AG08395 (cell line): ENCODE results near the gene CDK2AP2.
A peak's percentile ranks its signal among the peaks of the same experiment; 100 is the strongest.
"Not testable (repeated sequence)": the region's sequence is repeated elsewhere in the genome, so short reads cannot be mapped to it uniquely, and the experiment has no call there.

ENCODE experiments used
- DNase-seq: peaks from one replicate; pipeline ENCODE4 v3.0.0; 2012; ENCODE audit warnings: mixed read lengths, low spot score

The CDK2AP2 gene

DNA sequence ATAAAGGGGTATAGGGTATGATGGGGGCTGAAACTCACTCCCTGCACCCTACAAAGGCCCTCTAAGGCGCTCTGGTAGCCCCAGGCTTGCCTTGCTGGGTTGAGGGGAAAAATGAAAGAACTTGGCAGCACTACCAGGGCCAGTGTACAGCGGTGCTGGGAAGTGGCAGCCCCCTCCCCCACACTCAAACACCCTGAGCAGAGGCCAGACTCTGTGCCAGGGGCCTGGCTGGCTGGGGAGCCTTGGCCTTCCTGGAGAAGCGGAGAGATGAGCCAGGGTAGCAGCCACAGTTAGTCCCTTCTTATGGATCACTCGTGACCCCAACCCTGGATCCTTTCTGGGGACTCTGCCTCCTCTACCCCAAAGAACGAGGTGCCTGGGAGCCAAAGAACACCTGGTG lies 41.6 kb downstream of the CDK2AP2 start:
- DNase-seq, result no peak

DNA sequence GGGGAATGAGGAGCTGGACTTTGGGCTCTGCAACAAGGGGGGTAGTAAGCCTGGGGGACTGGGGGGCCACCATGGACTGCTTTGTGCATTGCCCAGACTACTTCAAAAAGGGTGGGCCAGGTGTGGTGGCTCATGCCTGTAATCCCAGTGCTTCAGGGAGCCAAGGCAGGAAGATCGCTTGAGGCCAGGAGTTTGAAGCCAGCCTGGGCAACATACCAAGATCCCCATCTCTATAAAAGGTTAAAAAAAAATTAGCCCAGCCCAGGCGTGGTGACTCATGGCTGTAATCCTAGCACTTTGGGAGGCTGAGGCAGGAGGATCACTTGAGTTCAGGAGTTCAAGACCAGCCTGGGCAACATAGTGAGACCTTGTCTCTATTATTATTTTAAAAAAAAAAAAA lies 42.4 kb downstream of the CDK2AP2 start:
- DNase-seq, result not testable (repeated sequence)

DNA sequence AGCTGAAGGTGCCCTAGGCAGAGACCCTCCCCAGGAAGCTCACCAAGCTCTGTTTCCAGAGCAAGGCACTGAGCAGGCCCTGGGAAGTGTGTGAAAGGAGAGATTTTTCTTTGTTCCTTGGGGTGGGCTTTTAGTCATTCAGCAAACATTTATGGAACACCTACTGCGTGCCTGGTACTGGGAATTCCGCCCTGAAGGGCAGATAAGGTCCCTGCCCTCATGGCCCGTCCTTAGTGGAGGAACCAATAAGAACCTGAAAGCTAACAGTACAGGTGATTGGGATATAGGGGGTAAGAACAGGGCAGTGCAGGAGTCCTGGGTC lies 42.8 kb downstream of the CDK2AP2 start:
- DNase-seq, result no peak

DNA sequence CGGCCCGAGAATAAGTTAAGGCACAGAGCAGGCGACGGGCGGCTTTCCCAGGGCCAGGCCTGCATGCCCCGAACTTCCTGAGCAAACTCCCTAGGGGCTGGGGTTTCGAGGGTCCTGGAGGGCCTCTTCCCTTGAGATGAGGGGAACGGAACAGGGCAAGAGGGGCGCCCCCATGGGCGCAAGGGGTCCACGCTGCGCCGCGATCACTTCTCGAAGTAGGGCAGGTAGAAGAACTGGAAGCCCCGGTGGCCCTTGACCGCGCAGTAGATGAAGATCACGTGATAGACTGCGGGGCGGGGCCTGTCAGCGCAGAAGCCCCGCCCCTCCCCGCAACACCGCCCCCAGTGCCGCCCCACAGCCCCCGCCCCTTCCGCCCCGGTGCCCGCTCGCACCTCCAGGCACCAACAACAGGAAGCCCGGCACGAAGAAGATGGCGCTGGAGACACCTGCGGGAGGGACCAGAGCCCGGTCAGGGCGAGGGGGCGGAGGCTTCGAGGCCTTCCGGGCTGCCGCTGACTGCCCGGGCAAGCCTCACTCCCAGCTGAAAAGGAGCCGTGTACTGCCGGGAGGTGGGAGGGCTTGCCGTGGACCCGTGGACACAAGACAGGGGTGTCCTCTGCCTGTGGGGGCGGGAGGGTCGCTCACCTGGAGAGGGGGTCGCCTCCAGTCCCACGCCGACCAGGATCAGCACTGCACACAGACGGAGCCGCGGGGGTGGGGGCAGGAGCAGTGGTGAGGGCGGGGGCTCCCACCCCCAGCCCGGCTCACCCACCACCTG lies 43.4 kb downstream of the CDK2AP2 start:
- DNase-seq, result peak; percentile 82

DNA sequence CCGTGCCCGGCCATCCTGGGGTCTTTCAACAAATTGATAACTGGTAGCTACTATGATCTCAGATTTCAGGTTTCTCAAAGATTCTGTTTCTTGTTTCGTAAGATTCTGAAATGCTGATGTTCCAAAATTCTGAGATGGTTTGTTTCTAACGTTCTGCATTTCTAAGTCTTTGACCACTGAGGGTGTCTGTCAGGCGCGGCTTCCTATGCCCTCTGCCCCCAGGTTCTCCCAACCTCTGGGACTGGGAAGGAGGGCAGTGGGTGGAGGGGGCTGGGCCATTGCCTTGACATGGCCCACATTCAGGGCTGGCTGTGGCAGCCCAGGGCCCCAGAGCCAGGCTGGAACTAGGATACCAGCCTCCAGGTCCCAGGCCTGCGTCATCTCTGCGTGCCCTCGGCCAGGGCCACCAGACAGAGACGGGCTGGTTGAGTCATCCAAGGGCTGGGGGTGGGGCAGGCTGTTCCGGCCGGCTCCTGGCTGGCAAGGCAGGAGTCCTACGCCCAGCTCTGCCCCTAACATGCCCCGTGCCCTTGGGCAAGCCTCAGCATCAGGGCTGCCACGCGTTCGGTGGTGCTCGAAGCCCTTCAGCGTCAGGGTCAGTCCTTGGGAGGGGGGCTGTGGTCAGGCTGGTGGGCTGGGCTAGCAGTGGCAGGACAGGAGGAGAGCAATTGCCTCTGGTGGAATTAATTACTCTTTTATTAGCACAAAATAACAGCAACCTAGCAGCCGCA lies 44.1 kb downstream of the CDK2AP2 start:
- DNase-seq, result peak; percentile 79

DNA sequence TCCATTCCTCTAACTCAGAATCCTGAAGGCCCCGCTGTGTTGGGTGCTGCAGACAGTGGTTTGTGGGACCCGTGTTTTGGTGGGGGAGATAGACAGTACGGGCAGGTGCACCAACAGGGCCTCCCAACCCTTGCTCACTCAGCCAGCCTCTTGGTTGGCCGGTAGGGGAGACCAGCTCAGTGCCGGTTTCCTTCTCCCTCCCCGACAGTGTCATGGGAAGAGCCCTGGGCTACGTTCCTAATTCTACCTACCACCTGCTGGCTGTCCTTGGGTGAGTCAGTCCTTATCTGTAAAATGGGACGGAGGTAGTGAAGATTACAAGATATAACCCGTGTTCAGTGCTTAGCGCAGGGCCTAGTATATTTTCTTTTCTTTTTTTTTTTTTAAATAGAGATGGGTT lies 44.8 kb downstream of the CDK2AP2 start:
- DNase-seq, result no peak

DNA sequence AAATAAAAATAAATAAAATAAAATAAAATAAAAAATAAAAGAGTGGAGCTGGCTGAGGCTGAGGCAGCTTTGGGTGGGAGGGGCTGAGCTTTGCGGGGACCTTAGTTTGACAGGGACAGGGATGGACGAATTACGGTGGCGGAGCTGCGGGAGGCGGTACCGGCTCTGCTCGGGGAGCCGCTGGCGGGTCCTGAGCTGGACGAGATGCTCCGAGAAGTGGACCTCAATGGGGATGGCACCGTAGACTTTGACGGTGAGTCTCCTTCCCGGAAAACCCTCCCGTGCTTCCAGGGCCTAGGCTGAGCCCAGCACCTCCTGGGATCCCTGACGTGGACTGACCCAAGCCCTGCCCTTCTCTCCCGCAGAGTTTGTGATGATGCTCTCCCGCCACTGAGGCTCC lies 49.7 kb downstream of the CDK2AP2 start:
- no peak for DNase-seq

DNA sequence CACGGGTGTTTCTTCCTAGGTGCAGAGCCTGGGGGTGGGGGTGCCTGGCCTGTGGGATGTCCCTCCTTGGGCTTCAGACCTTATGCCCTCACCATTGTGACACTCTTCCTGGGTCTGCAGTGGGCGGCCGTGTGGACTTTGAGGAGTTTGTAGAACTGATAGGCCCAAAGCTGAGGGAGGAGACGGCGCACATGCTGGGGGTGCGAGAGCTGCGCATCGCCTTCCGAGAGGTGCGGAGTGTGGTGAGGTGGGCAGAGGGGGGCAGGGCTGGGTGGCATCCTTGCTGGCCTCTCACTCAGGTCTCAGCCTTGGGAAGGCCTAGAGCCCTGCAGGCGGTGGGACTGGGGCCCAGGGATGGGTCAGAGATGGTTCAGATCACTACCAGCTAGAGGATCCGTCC lies 50.5 kb downstream of the CDK2AP2 start:
- no peak for DNase-seq
